Keratinocyte (primary cell): Measurements from ENCODE around the gene HMG20A. TPM values are rescaled to one million over a fixed set of nuclear protein-coding genes. Genes with fewer than 3 reads are reported as not detected.

Experiments used
- DNase-seq: peaks from one replicate; pipeline ENCODE4 v3.0.0-alpha.2; 2011; ENCODE audit warnings: low read depth, missing footprints, low spot score
- FAIRE-seq: peaks from 2 replicates; lab custom pipeline; 2011; peaks lifted over from hg19 to GRCh38; lab: Jason Lieb, UNC
- H2AFZ ChIP-seq: 2 replicates; pipeline ENCODE4 v1.6.0; 2012; ENCODE audit warnings: low read length, control low read depth, inconsistent platforms; ENCODE audit not compliant: control insufficient read depth
- H3K27ac ChIP-seq: 2 replicates; pipeline ENCODE4 v1.5.1; 2011; ENCODE audit warnings: low read length; ENCODE audit not compliant: control insufficient read depth, insufficient read depth
- H3K27me3 ChIP-seq: 3 replicates; pipeline ENCODE4 v1.6.0; 2011; ENCODE audit warnings: low read length; ENCODE audit not compliant: control insufficient read depth, insufficient read depth; ENCODE audit errors: extremely low read depth
- H3K36me3 ChIP-seq, 2 experiments: 2 replicates in 1 of 2; 3 replicates in 1 of 2; pipeline ENCODE4 v1.5.1; 2011; ENCODE audit warnings: low read length in 2 of 2, mild to moderate bottlenecking in 1 of 2; ENCODE audit not compliant: control insufficient read depth in 2 of 2, insufficient read depth in 2 of 2; ENCODE audit errors: extremely low read depth in 1 of 2
- H3K4me1 ChIP-seq: 3 replicates; pipeline ENCODE4 v1.5.1; 2011; ENCODE audit warnings: low read length; ENCODE audit not compliant: control insufficient read depth, insufficient read depth; ENCODE audit errors: extremely low read depth
- H3K4me2 ChIP-seq: 3 replicates; pipeline ENCODE4 v1.6.0; 2011; ENCODE audit warnings: low read depth, low read length; ENCODE audit not compliant: control insufficient read depth, insufficient read depth; ENCODE audit errors: extremely low read depth
- H3K4me3 ChIP-seq, 3 experiments: fragments of 200-600 bp in 1 of 3; sonication (generic) in 1 of 3; 2 replicates in 2 of 3; 3 replicates in 1 of 3; pipeline ENCODE4 v1.5.1; 2011 to 2016; ENCODE audit warnings: low read length in 3 of 3, mild to moderate bottlenecking in 3 of 3, control low read depth in 2 of 3, inconsistent platforms in 1 of 3, low read depth in 1 of 3, mixed read lengths in 1 of 3, mixed run types in 1 of 3, moderate library complexity in 1 of 3; ENCODE audit not compliant: control insufficient read depth in 2 of 3, insufficient read depth in 2 of 3; ENCODE audit errors: extremely low read depth in 1 of 3
- H3K79me2 ChIP-seq: 2 replicates; pipeline ENCODE4 v1.6.0; 2012; ENCODE audit warnings: low read length; ENCODE audit not compliant: control insufficient read depth, insufficient read depth
- H3K9ac ChIP-seq: 3 replicates; pipeline ENCODE4 v1.6.0; 2011; ENCODE audit warnings: low read length; ENCODE audit not compliant: control insufficient read depth, insufficient read depth; ENCODE audit errors: extremely low read depth
- H3K9me1 ChIP-seq: 3 replicates; pipeline ENCODE4 v1.6.0; 2011; ENCODE audit warnings: low read length; ENCODE audit not compliant: control insufficient read depth, insufficient read depth; ENCODE audit errors: extremely low read depth
- H3K9me3 ChIP-seq: 2 replicates; pipeline ENCODE4 v1.5.1; 2012; ENCODE audit warnings: low read depth, low read length; ENCODE audit not compliant: control insufficient read depth
- H4K20me1 ChIP-seq: 3 replicates; pipeline ENCODE4 v1.6.0; 2011; ENCODE audit warnings: low read length; ENCODE audit not compliant: control insufficient read depth, insufficient read depth; ENCODE audit errors: extremely low read depth
- EZH2 ChIP-seq: IDR thresholded peaks from one replicate; pipeline ENCODE4 v1.6.1; 2012; ENCODE audit warnings: inconsistent platforms, mild to moderate bottlenecking, low read length, moderate library complexity
- dilution Hi-C: fragments of 300-500 bp; cut with MboI; formaldehyde crosslinking; loops from one replicate; pipeline ENCODE4 v1.7.0; 2020; ENCODE audit warnings: low sequenced_read_pairs; ENCODE audit not compliant: extremely low pct_ligation_motif_present
- polyA plus RNA-seq, 5 experiments: library from polyadenylated mRNA; depleted of rRNA in 3 of 5; stranded (reverse) in 3 of 5; stranded (forward) in 1 of 5; unstranded in 1 of 5; fragments of >200 nt; gene quantifications; 1 replicate in 1 of 5; 2 replicates in 3 of 5; 3 replicates in 1 of 5; pipeline versions ENCODE4 v1.2.1 to v1.2.3, GENCODE V29; 2011 to 2012; ENCODE audit warnings: missing spikeins in 2 of 5, low read depth in 1 of 5, low replicate concordance in 1 of 5
- TF ChIP-seq, protein P1 (sequence below), 3 experiments: IDR thresholded peaks in 1 of 3; conservative IDR thresholded peaks in 1 of 3; optimal IDR thresholded peaks in 1 of 3; 2 replicates in 2 of 3; 3 replicates in 1 of 3; pipeline versions ENCODE3 to v1.5.1; 2011; ENCODE audit warnings: low read length in 3 of 3, mild to moderate bottlenecking in 3 of 3, moderate library complexity in 2 of 3, control low read depth in 1 of 3, inconsistent platforms in 1 of 3; ENCODE audit not compliant: insufficient read depth in 2 of 3; ENCODE audit errors: extremely low read depth in 1 of 3

Gene HMG20A
- polyA plus RNA-seq, 1 donor (not counting 4 experiments of a cell fraction or from before 2014, with no cell fraction given): 44.6 TPM

DNA sequence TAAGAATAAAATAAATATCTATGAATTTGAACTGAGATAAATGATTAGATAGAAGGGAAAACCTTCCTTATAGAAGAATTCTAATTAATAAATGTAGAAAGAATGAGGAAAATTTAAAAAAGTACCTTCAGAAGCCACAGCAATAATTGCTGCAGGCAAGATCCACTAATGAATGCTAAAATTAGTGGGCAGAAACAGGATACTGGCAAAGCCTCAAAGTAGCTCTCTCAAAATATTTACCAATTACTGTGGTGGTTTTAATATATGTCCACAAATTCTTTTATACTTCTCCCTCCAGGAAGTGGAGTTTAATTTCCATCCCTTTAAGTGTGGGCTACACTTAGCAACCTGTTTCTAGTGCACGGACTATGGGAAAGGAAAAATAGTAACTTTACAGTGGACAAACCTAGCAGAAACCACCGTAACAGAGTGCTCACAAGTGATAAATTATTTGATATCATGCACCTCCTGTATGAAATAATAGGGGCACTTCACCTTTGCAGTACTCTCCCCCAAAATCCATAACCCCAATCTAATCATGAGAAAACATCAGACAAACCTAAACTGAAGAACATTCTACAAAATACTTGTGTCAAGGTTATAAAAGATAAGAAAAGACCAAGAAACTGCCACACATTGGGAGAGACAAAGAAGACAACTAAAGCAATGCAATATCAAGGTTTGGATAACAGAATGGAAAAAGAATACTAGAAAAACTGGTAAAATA, 7.6 kb upstream of the HMG20A start:
- no peaks in the 10 kb centered on the region for H3K27me3 ChIP-seq
- DNase-seq: no peak
- peaks cover 10% of the 10 kb centered on the region for H3K79me2 ChIP-seq

DNA sequence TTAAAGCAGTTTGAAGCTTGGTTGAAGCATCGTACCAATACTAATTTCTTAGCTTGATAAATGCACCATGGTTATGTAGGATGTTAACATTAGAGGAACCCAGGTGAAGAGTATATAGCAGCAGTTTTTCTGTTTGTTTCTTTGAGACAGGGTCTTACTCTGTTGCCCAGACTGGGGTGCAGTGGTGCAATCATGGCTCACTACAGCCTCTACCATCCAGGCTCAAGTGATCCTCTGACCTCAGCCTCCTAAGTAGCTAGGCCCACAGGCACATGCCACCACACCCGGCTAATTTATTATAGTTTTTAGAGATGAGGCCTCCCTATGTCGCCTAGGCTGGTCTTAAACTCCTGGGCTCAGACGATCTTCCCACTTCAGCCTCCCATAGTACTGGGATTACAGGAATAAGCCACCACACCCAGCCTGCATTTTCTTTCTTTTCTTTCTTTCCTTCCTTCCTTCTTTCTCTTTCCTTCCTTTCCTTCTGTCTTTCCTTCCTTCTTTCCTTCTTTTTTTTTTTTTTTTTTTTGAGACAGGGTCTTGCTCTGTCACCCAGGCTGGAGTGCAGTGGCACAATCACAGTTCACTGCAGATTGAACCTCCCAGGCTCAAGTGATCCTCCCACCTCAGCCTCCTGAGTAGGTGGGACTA, 6.9 kb upstream of the HMG20A start:
- Histone ChIP-seq H3K4me3 (no peak overlapping the region), H4K20me1 (no peaks in the 10 kb centered on the region), H2AFZ (no peak overlapping the region), H3K4me1 (peaks cover 20% of the 10 kb centered on the region), H3K9me1 (no peaks in the 10 kb centered on the region), H3K9me3 (no peaks in the 10 kb centered on the region), H3K79me2 (peaks cover 15% of the 10 kb centered on the region), H3K27me3 (no peaks in the 10 kb centered on the region), H3K27ac (no peak overlapping the region), H3K9ac (no peak overlapping the region), H3K36me3 (no peaks in the 10 kb centered on the region), H3K4me2 (no peak overlapping the region)
- DNase-seq (no peak), FAIRE-seq (no peak)
- TF ChIP-seq EZH2: no peak
- TF ChIP-seq, protein P1, sequence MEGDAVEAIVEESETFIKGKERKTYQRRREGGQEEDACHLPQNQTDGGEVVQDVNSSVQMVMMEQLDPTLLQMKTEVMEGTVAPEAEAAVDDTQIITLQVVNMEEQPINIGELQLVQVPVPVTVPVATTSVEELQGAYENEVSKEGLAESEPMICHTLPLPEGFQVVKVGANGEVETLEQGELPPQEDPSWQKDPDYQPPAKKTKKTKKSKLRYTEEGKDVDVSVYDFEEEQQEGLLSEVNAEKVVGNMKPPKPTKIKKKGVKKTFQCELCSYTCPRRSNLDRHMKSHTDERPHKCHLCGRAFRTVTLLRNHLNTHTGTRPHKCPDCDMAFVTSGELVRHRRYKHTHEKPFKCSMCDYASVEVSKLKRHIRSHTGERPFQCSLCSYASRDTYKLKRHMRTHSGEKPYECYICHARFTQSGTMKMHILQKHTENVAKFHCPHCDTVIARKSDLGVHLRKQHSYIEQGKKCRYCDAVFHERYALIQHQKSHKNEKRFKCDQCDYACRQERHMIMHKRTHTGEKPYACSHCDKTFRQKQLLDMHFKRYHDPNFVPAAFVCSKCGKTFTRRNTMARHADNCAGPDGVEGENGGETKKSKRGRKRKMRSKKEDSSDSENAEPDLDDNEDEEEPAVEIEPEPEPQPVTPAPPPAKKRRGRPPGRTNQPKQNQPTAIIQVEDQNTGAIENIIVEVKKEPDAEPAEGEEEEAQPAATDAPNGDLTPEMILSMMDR (optimal IDR thresholded peaks at IDR 0.05 in 1 of 3, IDR thresholded peaks at IDR 0.05 in 1 of 3, conservative IDR thresholded peaks at IDR 0.05 in 1 of 3; ENCODE audit: extremely low read depth in 1 of 3, insufficient read depth in 2 of 3, low read length in 3 of 3): no peak
- dilution Hi-C loops: no loop called here

More for the DNA sequence above, 7.6 kb upstream of the HMG20A start:
- dilution Hi-C loops: no loop called here
- Histone ChIP-seq H3K4me1 (peaks cover 13% of the 10 kb centered on the region), H4K20me1 (no peaks in the 10 kb centered on the region), H3K4me3 (no peak overlapping the region), H3K9ac (no peak overlapping the region), H3K9me3 (no peaks in the 10 kb centered on the region), H2AFZ (no peak overlapping the region), H3K9me1 (no peaks in the 10 kb centered on the region), H3K4me2 (no peak overlapping the region), H3K27ac (no peak overlapping the region), H3K36me3 (no peaks in the 10 kb centered on the region)
- no peak for FAIRE-seq
- TF ChIP-seq EZH2: no peak
